ENCODE results near the gene KLK2. TPM values are rescaled to one million over a fixed set of nuclear protein-coding genes. Genes with fewer than 3 reads are reported as not detected.

The KLK2 gene
- total RNA-seq: under 1 TPM in 1 of 2 experiments, not detected in 1; 0.44 TPM

- Mint-ChIP-seq H3K36me3 (no peaks in the 10 kb centered on the region), H3K4me1 (no peaks in the 10 kb centered on the region), H3K27ac (no peak within 1 kb of the TSS), H3K27me3 (peaks cover 17% of the 10 kb centered on the region), H3K4me3 (no peak within 1 kb of the TSS), H3K9me3 (no peaks in the 10 kb centered on the region)
- POLR2A ChIA-PET: no interaction called here
- ATAC-seq (ENCODE audit: low read depth) (no peak), DNase-seq (no peak)
Measured at GRCh38 chr19:50873056-50873455, at the start of gene KLK2. KLK2 (plus strand) TSS chr19:50873439; CDS start chr19:50873474, 35 bp downstream.

DNA sequence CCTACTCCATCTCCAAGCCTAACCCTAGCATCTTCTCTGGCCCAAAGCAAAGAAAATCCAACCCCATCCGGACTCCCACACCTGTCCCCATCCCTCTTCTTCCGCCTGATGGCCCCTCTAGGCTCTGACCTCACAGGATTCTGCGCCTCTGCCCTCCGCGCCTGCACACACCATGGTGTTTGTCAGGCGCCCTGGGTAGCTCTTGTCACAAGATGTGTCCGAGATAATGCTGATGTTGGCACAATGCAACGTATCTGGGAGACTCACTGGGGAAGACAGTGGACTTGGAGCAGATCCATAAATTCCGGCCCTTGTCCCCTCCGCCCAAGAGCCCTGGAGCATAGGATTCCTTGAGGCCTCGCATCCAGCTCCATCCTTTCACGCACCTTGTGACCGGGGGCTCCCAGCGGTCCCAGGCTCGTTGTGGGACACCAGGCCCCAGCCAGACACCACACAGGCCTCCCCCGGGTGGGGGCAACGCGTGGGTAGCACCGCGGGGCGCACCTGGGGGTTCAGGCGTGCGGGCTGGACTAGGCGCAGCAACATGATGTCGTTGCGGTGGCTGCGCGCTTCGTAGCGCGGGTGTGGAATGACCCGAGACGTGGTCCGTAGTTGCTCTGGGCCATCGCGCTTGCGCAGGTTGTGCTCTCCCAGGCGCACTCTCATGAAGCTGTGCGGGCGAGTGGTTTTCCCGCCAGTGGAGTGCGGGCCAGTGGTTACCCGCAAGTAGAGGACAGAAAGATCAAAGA is 46.6 kb upstream of the KLK2 start:
- DNase-seq (no peak), ATAC-seq (ENCODE audit: low read depth) (no peak)
- Mint-ChIP-seq H3K27me3 (peaks cover 15% of the 10 kb centered on the region), H3K4me3 (no peak overlapping the region), H3K4me1 (no peaks in the 10 kb centered on the region), H3K27ac (no peak overlapping the region), H3K36me3 (no peaks in the 10 kb centered on the region), H3K9me3 (no peaks in the 10 kb centered on the region)
- POLR2A ChIA-PET: no interaction called here

- H3K27me3 Mint-ChIP-seq: peaks cover 16% of the 10 kb centered on the region
- no peak for ATAC-seq (ENCODE audit: low read depth)
- POLR2A ChIA-PET: no interaction called here
Measured at GRCh38 chr19:50827476-50827875, 45.8 kb upstream of the KLK2 start.

GRCh38 chr19:50829801-50830200 is 43.4 kb upstream of the KLK2 start:
- DNase-seq (no peak), ATAC-seq (ENCODE audit: low read depth) (no peak)
- Mint-ChIP-seq H3K4me3 (no peak overlapping the region), H3K36me3 (no peaks in the 10 kb centered on the region), H3K27ac (no peak overlapping the region), H3K27me3 (peaks cover 14% of the 10 kb centered on the region), H3K4me1 (no peaks in the 10 kb centered on the region), H3K9me3 (no peaks in the 10 kb centered on the region)
- POLR2A ChIA-PET: no interaction called here

More at GRCh38 chr19:50827476-50827875, 45.8 kb upstream of the KLK2 start:
- Mint-ChIP-seq H3K27ac (no peak overlapping the region), H3K9me3 (no peaks in the 10 kb centered on the region), H3K4me1 (no peaks in the 10 kb centered on the region), H3K36me3 (no peaks in the 10 kb centered on the region), H3K4me3 (no peak overlapping the region)
- DNase-seq: no peak

- POLR2A ChIA-PET: no interaction called here
- DNase-seq (no peak), ATAC-seq (ENCODE audit: low read depth) (no peak)
- Mint-ChIP-seq H3K36me3 (no peaks in the 10 kb centered on the region), H3K4me3 (no peak overlapping the region), H3K9me3 (no peaks in the 10 kb centered on the region), H3K27me3 (peaks cover 18% of the 10 kb centered on the region), H3K27ac (no peak overlapping the region), H3K4me1 (peaks cover 3% of the 10 kb centered on the region)
Measured at GRCh38 chr19:50830266-50831025, 42.8 kb upstream of the KLK2 start.

GRCh38 chr19:50831026-50831396 is 42.2 kb upstream of the KLK2 start:
- H3K27me3 Mint-ChIP-seq: peaks cover 19% of the 10 kb centered on the region
- POLR2A ChIA-PET: no interaction called here
- no peaks in the 10 kb centered on the region for H3K36me3 Mint-ChIP-seq
- H3K4me3 Mint-ChIP-seq: no peak overlapping the region
- peaks cover 3% of the 10 kb centered on the region for H3K4me1 Mint-ChIP-seq
- no peaks in the 10 kb centered on the region for H3K9me3 Mint-ChIP-seq
- no peak overlapping the region for H3K27ac Mint-ChIP-seq
- ATAC-seq (ENCODE audit: low read depth): no peak
- no peak for DNase-seq

- no peak for ATAC-seq (ENCODE audit: low read depth)
- H3K9me3 Mint-ChIP-seq: no peaks in the 10 kb centered on the region
- H3K4me1 Mint-ChIP-seq: peaks cover 8% of the 10 kb centered on the region
- no peak for DNase-seq
- H3K36me3 Mint-ChIP-seq: no peaks in the 10 kb centered on the region
- POLR2A ChIA-PET: interaction anchor here (1.7 kb wide), 1 partner anchor 28 kb away, joined by 5 read pairs; no protein-coding TSS in a partner anchor
- H3K27ac Mint-ChIP-seq: no peak overlapping the region
- H3K4me3 Mint-ChIP-seq: no peak overlapping the region
- peaks cover 31% of the 10 kb centered on the region for H3K27me3 Mint-ChIP-seq
Measured at GRCh38 chr19:50832666-50833065, 40.6 kb upstream of the KLK2 start.

- peaks cover 30% of the 10 kb centered on the region for H3K27me3 Mint-ChIP-seq
- H3K36me3 Mint-ChIP-seq: no peaks in the 10 kb centered on the region
- peaks cover 10% of the 10 kb centered on the region for H3K4me1 Mint-ChIP-seq
- no peaks in the 10 kb centered on the region for H3K9me3 Mint-ChIP-seq
- no peak within 1 kb of the TSS for H3K27ac Mint-ChIP-seq
- POLR2A ChIA-PET: interaction anchor here (1.7 kb wide), 1 partner anchor 29 kb away, joined by 5 read pairs; no protein-coding TSS in a partner anchor
- no peak within 1 kb of the TSS for H3K4me3 Mint-ChIP-seq
- ATAC-seq (ENCODE audit: low read depth) (no peak), DNase-seq (no peak)
Measured at GRCh38 chr19:50833117-50833801, 40.0 kb upstream of the KLK2 start, which contains the start of gene KLK15. KLK15 (minus strand) TSS chr19:50833574; CDS start chr19:50831492, 2,082 bp downstream.

DNA sequence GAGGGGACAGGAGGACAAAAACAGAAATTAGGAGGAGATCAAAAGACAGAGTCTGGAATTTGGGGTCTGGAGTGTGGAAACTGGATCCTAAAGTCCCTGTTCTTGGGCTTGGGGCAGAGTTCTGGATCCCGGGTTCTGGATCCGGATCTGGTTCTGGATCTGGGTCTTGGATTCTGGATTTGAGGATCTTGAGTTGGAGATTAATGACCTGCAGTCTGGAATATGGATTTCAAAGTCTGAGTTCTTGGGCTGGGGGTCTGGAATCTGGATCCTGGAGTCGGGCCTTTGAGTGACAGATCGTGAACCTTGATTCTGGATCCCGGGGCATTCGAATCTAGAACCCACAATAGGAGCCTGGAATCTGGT is 39.5 kb upstream of the KLK2 start:
- ATAC-seq (ENCODE audit: low read depth) (no peak), DNase-seq (no peak)
- Mint-ChIP-seq H3K27me3 (peaks cover 32% of the 10 kb centered on the region), H3K4me3 (no peak overlapping the region), H3K9me3 (no peaks in the 10 kb centered on the region), H3K36me3 (no peaks in the 10 kb centered on the region), H3K27ac (no peak overlapping the region), H3K4me1 (peaks cover 11% of the 10 kb centered on the region)
- POLR2A ChIA-PET: interaction anchor here (0.6 kb wide), 1 partner anchor 278 kb away, joined by 6 read pairs; no protein-coding TSS in a partner anchor

DNA sequence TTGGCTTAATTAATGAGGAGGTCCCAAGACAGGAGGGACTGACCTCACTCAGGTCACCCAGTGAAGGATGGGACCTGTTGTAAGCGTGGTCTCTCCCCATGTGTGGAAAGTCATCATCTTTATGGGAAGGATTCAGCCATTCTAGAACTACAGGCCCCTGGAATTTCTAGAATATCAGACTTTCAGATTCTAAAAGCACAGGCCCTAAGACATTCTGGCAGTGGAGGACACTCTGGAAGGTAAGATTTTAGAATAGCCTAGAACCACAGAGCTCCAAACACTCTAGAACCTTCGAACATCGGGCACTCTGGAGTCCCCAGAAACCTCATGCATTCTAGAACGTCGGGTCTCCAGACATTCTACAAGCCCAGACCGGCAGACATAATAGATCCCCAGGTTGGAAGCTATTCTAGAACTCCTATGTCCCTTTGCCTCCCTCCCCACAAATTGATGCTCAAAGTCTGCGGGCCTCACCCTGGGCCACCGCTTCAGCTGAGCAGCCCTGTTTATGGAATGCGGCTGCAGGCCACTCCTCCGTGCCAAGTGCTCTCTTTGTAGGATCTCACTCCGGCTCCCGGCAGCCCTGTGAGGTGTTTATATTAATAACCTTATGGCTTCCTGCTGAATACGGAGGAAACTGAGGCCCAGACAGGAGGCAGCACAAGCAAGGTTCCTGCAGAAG is 38.0 kb upstream of the KLK2 start:
- peak; percentile 5 for ATAC-seq (ENCODE audit: low read depth)
- peaks cover 32% of the 10 kb centered on the region for H3K27me3 Mint-ChIP-seq
- no peak overlapping the region for H3K27ac Mint-ChIP-seq

DNA sequence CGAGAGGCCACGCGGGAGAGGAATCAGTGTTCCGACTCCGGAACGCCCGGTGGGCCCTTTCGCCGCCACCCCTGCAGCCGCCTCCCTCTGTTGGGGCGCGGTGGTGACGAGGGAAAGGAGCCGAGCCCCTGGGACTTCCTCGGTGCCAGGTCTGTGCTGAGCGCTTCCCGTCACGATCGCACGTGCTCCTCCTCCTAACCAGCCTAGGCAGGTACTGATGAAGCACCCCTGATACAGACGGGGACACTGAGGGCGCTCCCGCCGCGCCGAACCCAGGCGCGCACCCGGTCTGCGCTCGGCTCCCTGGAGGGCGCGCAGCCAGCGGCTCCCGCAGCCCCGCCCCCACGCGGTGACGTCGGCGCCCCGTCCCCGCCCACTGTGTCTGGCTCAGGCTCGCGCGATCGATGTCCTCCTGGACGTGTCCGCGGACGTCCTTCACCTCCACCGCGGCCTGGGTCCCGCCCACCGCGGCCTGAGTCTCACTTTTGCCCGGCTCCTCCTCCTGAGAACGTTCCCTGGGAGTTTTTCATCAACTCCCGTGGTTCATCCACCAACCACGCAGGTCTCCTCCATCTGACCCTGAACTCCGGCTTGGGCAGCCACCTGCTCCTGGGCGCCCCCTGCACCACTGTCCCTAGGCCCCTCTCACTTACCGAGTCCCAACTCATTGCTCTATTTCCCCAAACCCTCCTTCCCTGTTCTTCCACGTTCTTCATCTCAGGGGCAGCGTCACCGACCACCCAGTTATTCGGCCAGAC is 37.3 kb upstream of the KLK2 start:
- POLR2A ChIA-PET: interaction anchor here (1.1 kb wide), 1 partner anchor 31 kb away, joined by 3 read pairs; no protein-coding TSS in a partner anchor
- H3K27me3 Mint-ChIP-seq: peaks cover 32% of the 10 kb centered on the region
- H3K4me3 Mint-ChIP-seq: peak overlapping the region; percentile 83
- H3K27ac Mint-ChIP-seq: peak overlapping the region; percentile 42
- H3K4me1 Mint-ChIP-seq: peaks cover 11% of the 10 kb centered on the region
- ATAC-seq (ENCODE audit: low read depth) (peak; percentile 86), DNase-seq (peak; percentile 90)
- H3K9me3 Mint-ChIP-seq: no peaks in the 10 kb centered on the region
- H3K36me3 Mint-ChIP-seq: no peaks in the 10 kb centered on the region

More for the DNA sequence above, 38.0 kb upstream of the KLK2 start:
- DNase-seq: no peak
- H3K4me1 Mint-ChIP-seq: peaks cover 11% of the 10 kb centered on the region
- peak overlapping the region; percentile 83 for H3K4me3 Mint-ChIP-seq
- no peaks in the 10 kb centered on the region for H3K9me3 Mint-ChIP-seq
- POLR2A ChIA-PET: interaction anchor here (1.1 kb wide), 1 partner anchor 30 kb away, joined by 3 read pairs; no protein-coding TSS in a partner anchor
- no peaks in the 10 kb centered on the region for H3K36me3 Mint-ChIP-seq

DNA sequence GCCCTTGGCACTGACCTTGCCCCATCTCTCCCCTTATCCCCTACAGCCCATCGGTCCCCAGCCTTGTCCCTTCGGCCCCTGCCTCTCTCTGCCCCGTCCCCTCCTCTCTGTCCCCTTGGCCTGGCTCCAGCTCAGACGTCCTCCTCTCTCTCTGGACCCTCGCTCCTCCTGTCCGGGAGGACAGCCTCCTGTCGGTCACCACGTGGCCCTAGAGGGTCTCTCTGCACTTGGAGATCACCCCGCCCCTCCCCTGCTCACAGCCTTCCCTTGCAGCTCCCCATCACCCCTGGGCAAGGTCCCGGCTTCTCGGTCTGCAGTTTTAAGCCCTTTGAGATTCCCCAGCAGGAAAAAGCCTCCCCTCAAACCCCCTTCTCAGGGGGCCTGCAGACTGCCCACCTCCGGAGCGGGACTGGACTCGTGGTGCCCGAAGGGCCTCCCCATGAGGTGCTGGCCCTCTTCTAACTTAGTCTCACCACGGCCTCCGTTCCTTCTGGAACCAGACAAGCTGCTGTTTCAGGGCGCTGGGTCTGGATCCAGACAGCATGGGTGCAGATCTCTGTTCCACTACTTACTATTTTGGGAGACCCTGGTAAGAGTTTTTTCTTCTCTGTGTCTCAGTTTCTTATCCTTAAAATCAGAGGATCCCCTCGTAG is 36.6 kb upstream of the KLK2 start:
- Mint-ChIP-seq H3K27me3 (peaks cover 29% of the 10 kb centered on the region), H3K27ac (no peak overlapping the region)

More for the DNA sequence above, 36.6 kb upstream of the KLK2 start:
- peak overlapping the region; percentile 83 for H3K4me3 Mint-ChIP-seq
- DNase-seq (no peak), ATAC-seq (ENCODE audit: low read depth) (no peak)
- POLR2A ChIA-PET: interaction anchor here (0.9 kb wide), 1 partner anchor 32 kb away, joined by 3 read pairs; no protein-coding TSS in a partner anchor
- H3K4me1 Mint-ChIP-seq: peaks cover 11% of the 10 kb centered on the region
- no peaks in the 10 kb centered on the region for H3K9me3 Mint-ChIP-seq
- H3K36me3 Mint-ChIP-seq: no peaks in the 10 kb centered on the region
